HEK293 (cell line): ENCODE results near the gene IP6K3.

Source experiments
- CTCF ChIA-PET: fragments of 350-600 bp; formaldehyde crosslinking; extraction: SDS; loops from one replicate; lab custom pipeline; 2021; ENCODE audit warnings: antibody characterized with exemption; lab: Yijun Ruan, JAX
- POLR2A ChIA-PET: fragments of 300-600 bp; formaldehyde crosslinking; extraction: SDS; loops from one replicate; lab custom pipeline; 2020; ENCODE audit warnings: antibody characterized with exemption, inconsistent platforms; lab: Yijun Ruan, JAX
- H3K27ac ChIP-seq: fragments of 200-500 bp; sonication (Bioruptor generic); 2 replicates; pipeline ENCODE4 v1.5.1; 2014; ENCODE audit warnings: low read depth, low read length, control low read depth, inconsistent platforms; ENCODE audit errors: extremely low read depth
- H3K36me3 ChIP-seq, 2 experiments: fragments of 200-500 bp in 1 of 2; sonication (Bioruptor generic) in 1 of 2; 1 replicate in 1 of 2; 2 replicates in 1 of 2; pipeline ENCODE4 v1.5.1; 2014 to 2017; ENCODE audit warnings: inconsistent platforms in 2 of 2, low read length in 2 of 2; ENCODE audit not compliant: control insufficient read depth in 2 of 2, insufficient read depth in 1 of 2
- H3K4me1 ChIP-seq: fragments of 200-500 bp; sonication (Bioruptor generic); 2 replicates; pipeline ENCODE4 v1.5.1; 2014; ENCODE audit warnings: mild to moderate bottlenecking, low read length, inconsistent platforms; ENCODE audit not compliant: control insufficient read depth, insufficient read depth
- H3K4me3 ChIP-seq: 2 replicates; pipeline ENCODE4 v1.5.1; 2011; ENCODE audit warnings: low read depth, mild to moderate bottlenecking, control low read depth, low read length, moderate library complexity
- H3K9me3 ChIP-seq: fragments of 200-500 bp; sonication (Bioruptor generic); 2 replicates; pipeline ENCODE4 v1.5.1; 2014; ENCODE audit warnings: low read depth, low read length, inconsistent platforms; ENCODE audit not compliant: control insufficient read depth, insufficient read depth
- EGR2 ChIP-seq: fragments of 450-650 bp; formaldehyde crosslinking; IDR thresholded peaks from 2 replicates; pipeline ENCODE4 v1.5.1; 2016; ENCODE audit warnings: low read depth, missing biosample characterization, missing genetic modification characterization
- GFI1B ChIP-seq: fragments of 450-650 bp; formaldehyde crosslinking; IDR thresholded peaks from 2 replicates; pipeline ENCODE4 v1.5.1; 2016; ENCODE audit warnings: missing biosample characterization, missing genetic modification characterization
- HOXA7 ChIP-seq: sonication (generic); formaldehyde crosslinking; IDR thresholded peaks from 2 replicates; pipeline ENCODE4 v1.8.1; 2022; ENCODE audit warnings: missing genetic modification reagents, borderline replicate concordance
- IKZF3 ChIP-seq: fragments of 450-650 bp; IDR thresholded peaks from 2 replicates; pipeline ENCODE4 v1.5.0; 2018; ENCODE audit warnings: missing biosample characterization, mild to moderate bottlenecking, missing genetic modification characterization, moderate library complexity
- KLF8 ChIP-seq: fragments of 450-650 bp; formaldehyde crosslinking; IDR thresholded peaks from 2 replicates; pipeline ENCODE4 v1.5.1; 2016; ENCODE audit warnings: missing biosample characterization, missing genetic modification characterization
- OSR2 ChIP-seq: fragments of 450-650 bp; formaldehyde crosslinking; IDR thresholded peaks from 2 replicates; pipeline ENCODE4 v1.5.1; 2016; ENCODE audit warnings: missing biosample characterization, missing genetic modification characterization
- PRDM1 ChIP-seq: fragments of 450-650 bp; formaldehyde crosslinking; IDR thresholded peaks from 2 replicates; pipeline ENCODE4; 2016; ENCODE audit warnings: missing biosample characterization, missing genetic modification characterization
- SETDB1 ChIP-seq: IDR thresholded peaks from one replicate; pipeline ENCODE4 v1.6.1; 2017; ENCODE audit warnings: mild to moderate bottlenecking, low read length, moderate library complexity, mixed read lengths; ENCODE audit not compliant: insufficient read length
- WT1 ChIP-seq: fragments of 450-650 bp; formaldehyde crosslinking; IDR thresholded peaks from 2 replicates; pipeline ENCODE4 v1.5.1; 2016; ENCODE audit warnings: missing biosample characterization, missing genetic modification characterization
- YY1 ChIP-seq: fragments of 450-650 bp; formaldehyde crosslinking; IDR thresholded peaks from 2 replicates; pipeline ENCODE4 v1.5.1; 2018; ENCODE audit warnings: missing biosample characterization, missing genetic modification characterization
- ZBTB21 ChIP-seq: fragments of 450-650 bp; formaldehyde crosslinking; IDR thresholded peaks from 2 replicates; pipeline ENCODE4 v1.5.1; 2017; ENCODE audit warnings: missing biosample characterization, missing genetic modification characterization
- ZBTB48 ChIP-seq: fragments of 450-650 bp; formaldehyde crosslinking; IDR thresholded peaks from 2 replicates; pipeline ENCODE4 v1.5.1; 2016; ENCODE audit warnings: missing biosample characterization, missing genetic modification characterization
- ZEB2 ChIP-seq: fragments of 450-650 bp; formaldehyde crosslinking; IDR thresholded peaks from 2 replicates; pipeline ENCODE4 v1.5.1; 2016; ENCODE audit warnings: missing biosample characterization, missing genetic modification characterization
- ZFHX2 ChIP-seq: fragments of 450-650 bp; formaldehyde crosslinking; conservative IDR thresholded peaks from 2 replicates; pipeline ENCODE4 v1.5.1; 2016; ENCODE audit warnings: missing biosample characterization, missing genetic modification characterization
- ZFP69B ChIP-seq: fragments of 450-650 bp; formaldehyde crosslinking; IDR thresholded peaks from 2 replicates; pipeline ENCODE4 v1.5.1; 2016; ENCODE audit warnings: missing biosample characterization, missing genetic modification characterization
- ZIC2 ChIP-seq: fragments of 450-650 bp; formaldehyde crosslinking; IDR thresholded peaks from 2 replicates; pipeline ENCODE4 v1.5.1; 2016; ENCODE audit warnings: missing biosample characterization, missing genetic modification characterization
- ZNF132 ChIP-seq: fragments of 450-650 bp; formaldehyde crosslinking; IDR thresholded peaks from 2 replicates; pipeline ENCODE4 v1.5.1; 2017; ENCODE audit warnings: missing biosample characterization, missing genetic modification characterization, borderline replicate concordance
- ZNF214 ChIP-seq: fragments of 450-650 bp; formaldehyde crosslinking; IDR thresholded peaks from 2 replicates; pipeline ENCODE4 v1.5.1; 2017; ENCODE audit warnings: missing biosample characterization, mild to moderate bottlenecking, missing genetic modification characterization, borderline replicate concordance
- ZNF292 ChIP-seq: fragments of 450-650 bp; formaldehyde crosslinking; IDR thresholded peaks from 2 replicates; pipeline ENCODE4 v1.5.1; 2016; ENCODE audit warnings: low read depth, missing biosample characterization, missing genetic modification characterization, borderline replicate concordance
- ZNF302 ChIP-seq: fragments of 450-650 bp; formaldehyde crosslinking; IDR thresholded peaks from 2 replicates; pipeline ENCODE4 v1.5.1; 2016; ENCODE audit warnings: missing biosample characterization, missing genetic modification characterization, low read depth
- ZNF335 ChIP-seq: fragments of 450-650 bp; formaldehyde crosslinking; conservative IDR thresholded peaks from 2 replicates; pipeline ENCODE4 v1.5.1; 2016; ENCODE audit warnings: missing biosample characterization, missing genetic modification characterization
- ZNF366 ChIP-seq: fragments of 450-650 bp; formaldehyde crosslinking; conservative IDR thresholded peaks from 2 replicates; pipeline ENCODE4 v1.5.1; 2016; ENCODE audit warnings: missing biosample characterization, missing genetic modification characterization
- ZNF391 ChIP-seq: fragments of 450-650 bp; formaldehyde crosslinking; IDR thresholded peaks from 2 replicates; pipeline ENCODE4 v1.5.1; 2016; ENCODE audit warnings: low read depth, missing biosample characterization, missing genetic modification characterization, borderline replicate concordance
- ZNF398 ChIP-seq: fragments of 450-650 bp; formaldehyde crosslinking; IDR thresholded peaks from 2 replicates; pipeline ENCODE4 v1.5.1; 2017; ENCODE audit warnings: missing biosample characterization, missing genetic modification characterization
- ZNF423 ChIP-seq: fragments of 450-650 bp; formaldehyde crosslinking; IDR thresholded peaks from 2 replicates; pipeline ENCODE4 v1.5.1; 2016; ENCODE audit warnings: missing biosample characterization, missing genetic modification characterization
- ZNF48 ChIP-seq: fragments of 450-650 bp; formaldehyde crosslinking; IDR thresholded peaks from 2 replicates; pipeline ENCODE4 v1.5.1; 2016; ENCODE audit warnings: missing biosample characterization, missing genetic modification characterization
- ZNF510 ChIP-seq: fragments of 450-650 bp; formaldehyde crosslinking; IDR thresholded peaks from 2 replicates; pipeline ENCODE4 v1.5.1; 2018; ENCODE audit warnings: mild to moderate bottlenecking, missing genetic modification characterization, missing biosample characterization; ENCODE audit not compliant: insufficient replicate concordance
- ZNF561 ChIP-seq: fragments of 450-650 bp; IDR thresholded peaks from 2 replicates; pipeline ENCODE4 v1.5.1; 2018; ENCODE audit warnings: missing biosample characterization, missing genetic modification characterization, borderline replicate concordance
- ZNF571 ChIP-seq: fragments of 450-650 bp; formaldehyde crosslinking; IDR thresholded peaks from 2 replicates; pipeline ENCODE4 v1.5.0; 2017; ENCODE audit warnings: missing biosample characterization, missing genetic modification characterization
- ZNF596 ChIP-seq: fragments of 450-650 bp; IDR thresholded peaks from 2 replicates; pipeline ENCODE4 v1.5.0; 2018; ENCODE audit warnings: missing biosample characterization, mild to moderate bottlenecking, missing genetic modification characterization, moderate library complexity
- ZNF610 ChIP-seq: fragments of 450-650 bp; formaldehyde crosslinking; IDR thresholded peaks from 2 replicates; pipeline ENCODE4 v1.5.1; 2016; ENCODE audit warnings: missing biosample characterization, missing genetic modification characterization, borderline replicate concordance
- ZNF777 ChIP-seq: fragments of 450-650 bp; formaldehyde crosslinking; IDR thresholded peaks from 2 replicates; pipeline ENCODE4 v1.5.1; 2017; ENCODE audit warnings: missing biosample characterization, missing genetic modification characterization, borderline replicate concordance
- TF ChIP-seq, protein P1 (sequence below): fragments of 450-650 bp; formaldehyde crosslinking; IDR thresholded peaks from 2 replicates; pipeline ENCODE4 v1.5.1; 2017; ENCODE audit warnings: missing biosample characterization, missing genetic modification characterization
- TF ChIP-seq, protein P2 (sequence below): fragments of 450-650 bp; formaldehyde crosslinking; IDR thresholded peaks from 2 replicates; pipeline ENCODE4 v1.5.1; 2017; ENCODE audit warnings: missing biosample characterization, missing genetic modification characterization

Gene IP6K3

DNA sequence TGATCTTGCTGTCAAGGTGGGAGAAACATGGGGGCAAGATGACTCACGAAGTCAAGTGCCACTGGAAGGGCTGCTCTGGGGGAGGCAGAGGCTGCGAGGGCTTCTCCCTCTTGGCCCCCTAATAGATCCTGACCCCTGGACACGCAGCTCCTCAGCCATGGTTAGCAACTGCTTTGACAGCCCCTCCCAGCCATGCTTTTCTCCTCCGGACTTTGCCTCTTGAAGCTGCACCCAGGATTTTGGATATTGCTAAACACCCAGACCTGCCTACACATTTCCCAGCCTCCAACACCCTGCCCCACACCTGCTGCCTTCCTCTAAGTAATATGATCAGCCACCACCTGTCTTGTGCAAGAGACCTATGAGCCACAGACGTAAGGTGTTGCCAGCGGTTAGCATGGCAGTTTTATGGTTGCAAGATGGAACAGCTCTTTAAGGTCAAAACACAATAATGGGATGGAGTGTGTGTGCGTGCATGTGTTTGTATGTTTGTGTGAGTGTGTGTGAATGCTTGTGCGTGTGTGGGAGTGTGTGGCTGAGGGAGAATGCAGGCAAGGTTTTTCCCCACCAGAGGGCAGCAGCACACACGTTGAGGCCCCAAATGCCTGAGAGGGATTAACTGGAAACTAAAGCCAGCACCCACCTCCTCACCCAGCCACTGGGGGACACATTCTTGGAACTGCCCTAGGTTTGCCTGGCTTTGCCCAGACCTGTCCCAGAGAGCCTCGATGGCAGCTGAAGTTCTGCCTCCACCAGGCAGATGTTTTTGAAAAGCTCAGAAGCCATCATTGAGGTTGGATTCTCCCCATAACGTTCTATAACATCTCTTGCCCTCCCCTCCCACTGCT lies 2.5 kb downstream of the IP6K3 start (continued):
- TF ChIP-seq ZNF366 (tag by site-specific recombination) (0 out of 2 replicates have a peak, but pooled peaks have one; percentile 19), ZNF596 (tag by site-specific recombination) (no peak), ZNF777 (tag by site-specific recombination) (peak; percentile 55), ZNF214 (tag by site-specific recombination) (no peak), ZBTB21 (tag by site-specific recombination) (0 out of 2 replicates have a peak, but pooled peaks have one; percentile 16), ZNF302 (no peak), ZNF423 (tag by site-specific recombination) (no peak), IKZF3 (no peak), ZNF561 (tag by site-specific recombination) (no peak), ZNF391 (peak; percentile 83; the same call in 1 of the 2 replicates), ZEB2 (tag by site-specific recombination) (no peak), YY1 (tag by site-specific recombination) (no peak), ZNF510 (no peak), ZNF48 (no peak), HOXA7 (no peak), ZNF132 (no peak), ZBTB48 (tag by site-specific recombination) (peak; percentile 65; the same call in 1 of the 2 replicates), ZNF571 (tag by site-specific recombination) (no peak)
- TF ChIP-seq, protein P1, sequence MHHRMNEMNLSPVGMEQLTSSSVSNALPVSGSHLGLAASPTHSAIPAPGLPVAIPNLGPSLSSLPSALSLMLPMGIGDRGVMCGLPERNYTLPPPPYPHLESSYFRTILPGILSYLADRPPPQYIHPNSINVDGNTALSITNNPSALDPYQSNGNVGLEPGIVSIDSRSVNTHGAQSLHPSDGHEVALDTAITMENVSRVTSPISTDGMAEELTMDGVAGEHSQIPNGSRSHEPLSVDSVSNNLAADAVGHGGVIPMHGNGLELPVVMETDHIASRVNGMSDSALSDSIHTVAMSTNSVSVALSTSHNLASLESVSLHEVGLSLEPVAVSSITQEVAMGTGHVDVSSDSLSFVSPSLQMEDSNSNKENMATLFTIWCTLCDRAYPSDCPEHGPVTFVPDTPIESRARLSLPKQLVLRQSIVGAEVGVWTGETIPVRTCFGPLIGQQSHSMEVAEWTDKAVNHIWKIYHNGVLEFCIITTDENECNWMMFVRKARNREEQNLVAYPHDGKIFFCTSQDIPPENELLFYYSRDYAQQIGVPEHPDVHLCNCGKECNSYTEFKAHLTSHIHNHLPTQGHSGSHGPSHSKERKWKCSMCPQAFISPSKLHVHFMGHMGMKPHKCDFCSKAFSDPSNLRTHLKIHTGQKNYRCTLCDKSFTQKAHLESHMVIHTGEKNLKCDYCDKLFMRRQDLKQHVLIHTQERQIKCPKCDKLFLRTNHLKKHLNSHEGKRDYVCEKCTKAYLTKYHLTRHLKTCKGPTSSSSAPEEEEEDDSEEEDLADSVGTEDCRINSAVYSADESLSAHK, result no peak
- TF ChIP-seq, all 188 proteins: peak for 48

DNA sequence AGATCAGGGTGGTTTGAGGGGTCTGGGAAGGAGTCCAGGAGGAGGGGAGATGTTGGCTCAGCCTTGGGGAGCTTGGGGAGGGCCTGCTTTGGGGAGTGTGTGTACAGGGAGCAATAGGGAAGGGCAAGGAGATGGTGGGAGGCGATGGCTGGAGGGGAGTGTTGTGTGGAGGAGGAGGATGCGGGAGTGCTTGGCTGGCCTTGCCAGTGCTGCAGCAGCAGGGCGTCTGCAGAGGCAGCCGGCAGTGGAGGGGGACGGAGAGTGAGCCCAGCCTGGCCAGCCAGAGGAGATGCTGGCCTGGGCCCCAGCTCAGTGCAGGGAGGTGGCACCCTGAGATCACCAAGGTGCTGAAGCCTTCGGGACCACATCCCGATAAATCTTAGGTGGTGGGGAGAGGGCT lies 3.9 kb downstream of the IP6K3 start:
- H3K4me3 ChIP-seq, result no peak overlapping the region
- ChIA-PET CTCF (interaction anchor here (0.6 to 6.7 kb wide), 18 partner anchors 9 to 412 kb away, joined by 3 to 193 read pairs (median 8); partner anchors contain the start of gene UQCC2), POLR2A (no interaction called here)
- H3K27ac ChIP-seq, result no peak overlapping the region
- no peaks in the 10 kb centered on the region for H3K9me3 ChIP-seq
- H3K36me3 ChIP-seq, result no peaks in the 10 kb centered on the region
- H3K4me1 ChIP-seq, result peaks cover 21% of the 10 kb centered on the region
- no peak for TF ChIP-seq PRDM1
- TF ChIP-seq ZNF292 (tag by site-specific recombination), result no peak
- no peak for TF ChIP-seq ZNF48
- TF ChIP-seq, protein P2, sequence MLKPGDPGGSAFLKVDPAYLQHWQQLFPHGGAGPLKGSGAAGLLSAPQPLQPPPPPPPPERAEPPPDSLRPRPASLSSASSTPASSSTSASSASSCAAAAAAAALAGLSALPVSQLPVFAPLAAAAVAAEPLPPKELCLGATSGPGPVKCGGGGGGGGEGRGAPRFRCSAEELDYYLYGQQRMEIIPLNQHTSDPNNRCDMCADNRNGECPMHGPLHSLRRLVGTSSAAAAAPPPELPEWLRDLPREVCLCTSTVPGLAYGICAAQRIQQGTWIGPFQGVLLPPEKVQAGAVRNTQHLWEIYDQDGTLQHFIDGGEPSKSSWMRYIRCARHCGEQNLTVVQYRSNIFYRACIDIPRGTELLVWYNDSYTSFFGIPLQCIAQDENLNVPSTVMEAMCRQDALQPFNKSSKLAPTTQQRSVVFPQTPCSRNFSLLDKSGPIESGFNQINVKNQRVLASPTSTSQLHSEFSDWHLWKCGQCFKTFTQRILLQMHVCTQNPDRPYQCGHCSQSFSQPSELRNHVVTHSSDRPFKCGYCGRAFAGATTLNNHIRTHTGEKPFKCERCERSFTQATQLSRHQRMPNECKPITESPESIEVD, result no peak
- TF ChIP-seq GFI1B (tag by site-specific recombination), result no peak
- TF ChIP-seq ZNF398 (tag by site-specific recombination), result peak; percentile 50
- TF ChIP-seq KLF8 (tag by site-specific recombination), result no peak
- TF ChIP-seq ZFHX2, result peak; percentile 83
- no peak for TF ChIP-seq ZNF610 (tag by site-specific recombination)
- no peak for TF ChIP-seq SETDB1
- TF ChIP-seq WT1 (tag by site-specific recombination), result peak; percentile 83
- no peak for TF ChIP-seq ZNF335 (tag by site-specific recombination)
- TF ChIP-seq ZIC2, result 0 out of 2 replicates have a peak, but pooled peaks have one; percentile 24
- no peak for TF ChIP-seq ZFP69B (tag by site-specific recombination)
- TF ChIP-seq OSR2 (tag by site-specific recombination), result no peak
- TF ChIP-seq EGR2, result peak; percentile 86
